GM18868 (cell line): ENCODE data around the gene DTNBP1.

Experiments
- ATAC-seq: cut with Tn5 transposase; IDR thresholded peaks from one replicate; pipeline ENCODE4 v1.9.1; 2021; ENCODE audit warnings: mild to moderate bottlenecking, moderate library complexity; ENCODE audit not compliant: unreplicated experiment

The DTNBP1 gene

DNA sequence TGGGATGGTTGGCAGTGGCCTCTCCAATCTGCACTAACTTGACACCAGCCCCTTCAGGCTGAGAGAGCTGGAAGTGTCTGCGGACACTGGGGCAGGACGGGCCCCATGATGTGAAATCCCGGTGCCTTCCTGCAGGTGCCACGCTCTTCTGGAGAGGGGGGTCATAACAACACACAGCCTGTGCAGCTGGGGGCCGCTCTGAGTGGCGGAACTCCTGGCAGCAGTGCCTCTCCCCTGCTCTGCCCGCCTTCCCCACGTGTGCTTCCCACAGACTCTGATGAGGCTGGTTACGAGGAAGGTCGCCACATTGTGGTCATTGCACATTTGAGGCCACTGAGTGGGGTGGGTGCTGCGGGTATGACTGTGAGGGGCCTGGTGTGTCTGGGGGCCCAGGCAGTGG is 145.2 kb downstream of the DTNBP1 start:
- ATAC-seq, result no peak

DNA sequence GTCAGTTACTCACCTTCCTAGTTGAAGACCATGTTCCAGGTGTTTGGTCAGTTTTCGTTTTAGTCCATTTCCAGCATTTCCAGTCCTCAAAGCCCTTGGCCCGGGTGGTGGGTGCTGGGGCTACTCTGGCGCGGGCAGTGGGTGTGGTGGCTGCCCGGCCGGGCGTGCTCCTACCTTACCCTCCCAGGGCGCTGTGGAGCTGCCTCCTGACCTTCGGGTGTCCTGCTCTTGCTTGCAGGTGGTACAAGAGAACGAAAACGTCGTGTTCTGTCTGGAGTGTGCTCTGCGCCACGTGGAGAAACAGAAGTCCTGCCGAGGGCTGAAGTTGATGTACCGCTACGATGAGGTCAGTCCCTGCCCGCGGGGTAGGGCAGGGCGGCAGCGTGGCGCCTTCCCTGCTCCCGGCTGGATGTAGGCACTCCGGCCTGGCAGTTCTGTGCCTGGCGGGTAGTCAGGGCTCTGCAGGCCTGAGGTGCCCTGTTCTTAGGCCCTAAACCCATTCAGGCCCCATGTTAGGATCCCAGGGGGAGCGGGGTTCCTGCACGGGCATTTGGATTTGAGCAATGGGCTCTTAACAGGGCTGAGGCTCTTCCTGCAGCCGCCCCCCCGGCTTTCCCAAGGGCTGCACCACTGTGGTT is 145.8 kb downstream of the DTNBP1 start:
- no peak for ATAC-seq

DNA sequence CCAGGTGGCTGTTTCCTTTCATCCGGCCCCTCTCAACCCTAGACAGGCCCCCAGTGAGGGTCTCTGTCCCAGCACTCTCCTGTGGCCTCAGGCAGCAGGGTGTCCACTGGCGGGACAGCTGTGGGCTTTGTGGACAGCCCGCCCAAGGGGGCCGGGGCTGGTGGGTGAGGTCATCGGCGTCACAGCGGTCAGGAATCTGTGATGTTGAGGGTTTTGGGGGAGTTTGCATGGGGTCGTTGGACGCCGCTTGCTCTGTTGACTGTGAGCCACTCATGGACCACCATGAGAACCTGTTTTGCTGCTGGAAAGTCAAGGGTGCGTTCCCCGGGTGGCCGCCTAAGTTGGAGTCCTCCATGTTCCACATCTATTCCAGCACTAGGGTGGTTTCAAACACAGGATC is 146.4 kb downstream of the DTNBP1 start:
- no peak for ATAC-seq

DNA sequence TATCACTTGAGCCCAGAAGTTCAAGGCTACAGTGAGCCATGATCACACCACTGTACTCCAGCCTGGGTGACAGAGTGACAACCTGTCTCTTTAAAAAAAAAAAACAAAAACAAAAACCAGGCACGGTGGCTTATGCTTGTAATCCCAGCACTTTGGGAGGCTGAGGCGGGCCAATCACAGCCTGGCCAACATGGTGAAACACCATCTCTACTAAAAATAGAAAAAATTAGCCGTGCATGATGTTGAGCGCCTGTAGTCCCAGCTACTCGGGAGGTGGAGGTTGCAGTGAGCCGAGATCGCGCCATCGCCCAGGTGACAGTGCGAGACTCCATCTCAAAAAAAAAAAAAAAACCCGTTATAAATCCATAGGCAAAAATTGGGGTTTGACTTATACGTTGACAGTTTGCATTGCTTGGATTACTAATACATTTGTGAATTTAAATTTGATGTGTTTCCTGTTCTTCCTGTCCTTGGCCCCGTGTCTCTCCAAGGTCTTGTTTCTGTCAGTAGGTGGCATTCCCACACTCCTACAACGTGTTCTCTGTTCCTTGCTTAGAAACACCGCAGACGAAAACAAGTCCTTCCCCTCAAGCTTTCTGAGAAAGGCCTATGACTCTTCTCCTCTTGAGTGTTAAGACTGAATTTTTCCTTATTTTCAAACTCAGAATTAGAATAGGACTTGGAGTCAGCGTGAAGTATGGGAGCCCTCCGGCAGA is 147.0 kb downstream of the DTNBP1 start:
- ATAC-seq, result no peak

DNA sequence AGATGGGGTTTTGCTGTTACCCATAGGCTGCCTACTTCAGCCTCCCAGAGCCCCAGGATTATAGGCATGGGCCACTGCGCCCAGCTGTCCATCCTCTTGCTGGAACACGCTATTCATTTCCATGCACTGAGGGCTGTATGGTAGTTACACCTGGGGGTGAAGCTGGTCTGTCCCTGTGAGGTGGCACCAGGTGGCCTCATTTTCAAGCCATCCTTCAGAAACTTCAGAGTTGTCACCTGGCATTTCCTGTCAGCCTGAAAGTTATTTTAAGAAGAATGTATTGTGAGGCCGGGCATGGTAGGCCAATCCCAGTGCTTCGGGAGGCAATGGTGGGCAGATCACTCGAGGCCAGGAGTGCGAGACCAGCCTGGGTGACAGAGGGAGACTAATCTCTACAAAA is 147.6 kb downstream of the DTNBP1 start:
- no peak for ATAC-seq

DNA sequence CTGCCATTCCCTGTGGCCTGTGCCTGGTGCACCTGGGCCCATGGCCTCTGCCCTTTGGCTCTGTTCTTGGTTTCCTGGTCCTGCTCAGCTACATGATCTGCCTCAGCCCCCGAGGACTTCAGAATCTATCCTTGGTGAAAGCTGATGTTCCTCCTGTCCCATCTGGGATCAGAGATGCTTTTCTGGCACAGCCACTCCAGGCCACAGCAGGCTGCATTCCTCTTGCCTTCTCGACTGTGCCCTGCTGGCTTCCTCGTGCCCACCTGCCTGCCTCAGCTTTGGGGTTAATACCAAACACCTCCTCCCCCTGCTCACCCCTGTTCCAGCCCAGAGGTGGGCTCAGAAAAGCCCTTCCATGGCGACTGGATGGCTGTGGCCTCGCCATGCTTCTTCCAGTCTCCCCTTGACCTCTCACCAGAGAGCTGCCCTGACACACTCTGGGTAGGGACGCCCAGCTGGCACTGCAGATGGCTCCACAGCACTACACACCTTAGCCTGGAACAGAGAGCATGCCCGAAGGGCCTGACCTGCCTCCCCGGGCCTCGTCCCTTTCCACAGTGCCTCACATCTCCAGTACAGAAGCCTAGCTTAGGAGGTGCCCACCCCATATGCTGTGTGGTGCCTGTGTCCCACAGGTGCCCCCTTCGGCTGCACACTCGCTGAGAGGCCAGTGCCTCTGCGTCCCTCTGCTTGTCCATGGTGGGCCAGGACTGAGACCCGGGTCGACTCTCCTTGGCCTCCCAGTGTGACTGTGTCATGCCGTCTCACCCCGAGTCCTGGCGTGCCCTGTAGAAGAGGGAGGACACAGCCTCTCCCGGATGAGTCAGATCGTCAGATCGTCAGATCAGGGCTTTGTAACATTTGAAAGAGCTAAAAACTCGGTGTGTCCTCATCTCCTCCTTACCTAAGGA is 148.8 kb downstream of the DTNBP1 start:
- ATAC-seq, result no peak

DNA sequence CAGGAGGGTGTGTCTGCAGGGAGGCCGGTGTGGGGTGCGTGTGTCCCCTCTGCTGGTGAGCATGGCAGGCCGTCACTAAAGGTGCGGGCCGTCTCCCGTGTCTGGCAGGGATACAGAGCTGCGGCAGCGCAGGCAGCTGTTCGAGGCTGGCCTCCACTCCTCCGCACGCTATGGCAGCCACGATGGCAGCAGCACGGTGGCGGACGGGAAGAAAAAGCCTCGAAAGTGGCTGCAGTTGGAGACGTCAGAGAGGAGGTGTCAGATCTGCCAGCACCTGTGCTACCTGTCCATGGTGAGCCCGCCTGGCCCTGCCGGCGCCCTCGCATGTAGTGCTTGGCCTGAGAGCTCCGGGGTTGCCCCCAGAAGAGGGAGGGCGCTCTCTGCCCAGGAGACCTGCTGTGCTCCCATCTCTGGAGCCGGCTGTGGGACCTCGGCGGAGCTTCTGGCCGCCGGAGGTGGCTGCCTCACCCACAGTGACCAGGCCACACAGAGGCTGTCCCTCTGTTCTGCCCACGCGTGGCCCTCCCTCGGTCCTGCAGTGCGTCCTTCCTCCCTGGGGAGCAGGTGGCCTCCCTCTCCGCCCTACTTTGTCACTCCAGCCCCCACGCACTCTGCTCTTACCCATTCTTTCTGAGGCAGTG is 149.6 kb downstream of the DTNBP1 start:
- no peak for ATAC-seq

DNA sequence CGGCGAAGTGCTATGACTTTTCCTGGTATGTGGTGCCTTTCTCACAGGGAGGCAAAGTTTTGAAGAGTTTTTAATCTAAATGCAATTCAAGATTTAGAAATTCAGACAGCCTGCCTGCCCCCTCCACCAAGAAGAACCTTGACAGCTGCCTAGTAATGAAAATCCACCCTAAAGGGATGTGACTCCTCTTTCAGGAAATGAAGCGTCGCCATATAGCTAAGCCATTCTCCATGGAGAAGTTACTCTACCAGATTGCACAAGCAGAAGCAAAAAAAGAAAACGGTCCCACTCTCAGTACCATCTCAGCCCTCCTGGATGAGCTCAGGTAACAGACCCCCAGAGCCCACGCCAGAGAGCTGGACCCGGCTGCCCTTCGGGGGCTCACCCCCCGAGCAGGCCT is 150.1 kb downstream of the DTNBP1 start:
- ATAC-seq, result no peak

DNA sequence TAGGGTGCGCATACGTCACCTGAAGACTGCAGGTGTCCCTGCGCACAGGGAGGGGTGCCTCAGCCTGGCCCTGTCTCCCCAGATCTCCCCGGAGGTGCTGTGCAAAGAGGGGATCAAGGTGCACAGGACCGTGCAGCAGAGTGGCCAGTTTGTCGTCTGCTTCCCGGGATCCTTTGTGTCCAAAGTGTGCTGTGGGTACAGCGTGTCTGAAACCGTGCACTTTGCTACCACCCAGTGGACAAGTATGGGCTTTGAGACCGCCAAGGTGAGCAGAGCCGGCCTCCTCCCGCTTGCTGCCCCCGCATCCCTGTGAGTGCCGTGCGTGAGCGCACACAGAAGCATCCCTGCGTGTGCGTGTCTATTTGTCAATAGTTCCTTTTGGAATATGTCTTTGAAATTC is 150.7 kb downstream of the DTNBP1 start:
- ATAC-seq, result no peak

DNA sequence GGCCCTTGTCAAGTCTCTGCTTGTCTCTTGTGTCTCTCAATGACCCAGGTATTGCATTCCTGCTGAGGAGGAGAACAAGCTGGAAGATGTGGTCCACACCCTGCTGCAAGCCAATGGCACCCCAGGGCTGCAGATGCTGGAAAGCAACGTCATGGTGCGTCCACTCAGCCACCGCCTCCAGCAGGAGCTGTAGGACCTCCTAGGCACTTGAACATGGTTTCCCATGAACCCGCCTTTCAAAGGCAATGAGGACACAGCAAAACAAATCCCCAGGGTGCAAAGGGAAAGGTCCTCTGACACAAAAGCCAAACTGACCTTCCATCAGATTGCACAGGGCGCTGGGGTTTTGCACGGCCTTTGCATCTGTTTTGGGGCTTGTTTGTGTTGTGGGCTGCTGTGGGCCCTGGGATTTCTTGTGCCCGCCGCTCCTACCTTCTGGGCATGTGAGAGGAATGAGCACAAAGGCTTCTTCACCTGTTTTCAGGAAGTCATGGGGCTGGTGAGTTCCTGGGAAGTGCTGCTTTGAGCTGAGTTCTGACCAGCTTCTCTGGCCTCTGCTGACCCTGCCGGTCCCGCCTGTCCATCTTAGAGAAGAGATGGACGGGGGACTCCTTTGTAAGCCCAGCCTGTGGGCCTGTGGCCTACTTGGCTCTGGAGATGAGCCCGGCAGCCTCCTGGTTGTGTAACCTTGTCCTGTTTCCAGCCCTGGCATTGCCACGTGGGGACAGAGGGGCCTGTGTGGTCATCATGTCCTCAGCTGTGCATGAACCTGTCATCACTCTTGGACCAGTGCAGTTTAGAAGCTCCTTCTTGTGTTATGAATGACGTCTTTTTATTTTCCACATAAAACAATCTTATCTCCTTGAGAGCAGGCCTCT is 151.3 kb downstream of the DTNBP1 start:
- ATAC-seq, result no peak

DNA sequence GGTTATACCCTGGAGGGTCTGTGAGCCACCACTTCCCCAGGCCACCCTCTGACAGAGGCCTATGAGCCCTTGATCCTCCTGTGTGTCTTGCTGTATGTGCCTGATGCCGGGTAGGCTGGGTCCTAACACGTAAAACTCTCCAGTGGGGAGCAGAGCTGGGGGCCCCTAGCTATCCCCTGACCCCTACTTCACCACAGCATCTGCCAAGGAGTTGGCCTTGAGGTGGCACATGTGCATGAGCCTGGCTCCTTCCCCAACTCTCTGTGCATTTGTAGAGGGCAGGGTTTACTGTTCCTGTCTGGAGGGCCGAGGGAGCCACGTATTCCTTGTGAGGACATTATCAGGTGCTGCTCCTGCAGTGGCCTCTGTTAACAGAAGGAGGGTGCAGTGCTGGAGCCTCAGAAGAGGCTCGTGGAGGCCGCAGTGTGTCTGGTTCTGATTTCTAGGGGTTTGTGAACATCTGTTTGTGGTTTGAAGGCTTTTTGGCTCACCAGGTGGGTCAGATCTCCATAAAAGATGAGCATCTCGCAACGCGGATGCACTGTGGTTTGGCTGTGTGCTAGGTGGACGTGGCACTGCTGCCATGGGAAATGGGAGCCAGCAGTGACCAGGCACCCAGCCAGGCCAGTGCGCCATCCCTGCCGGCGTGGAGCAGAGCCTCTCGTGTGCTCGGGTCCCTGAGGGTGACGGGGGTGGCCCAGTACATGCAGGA is 152.1 kb downstream of the DTNBP1 start:
- no peak for ATAC-seq

DNA sequence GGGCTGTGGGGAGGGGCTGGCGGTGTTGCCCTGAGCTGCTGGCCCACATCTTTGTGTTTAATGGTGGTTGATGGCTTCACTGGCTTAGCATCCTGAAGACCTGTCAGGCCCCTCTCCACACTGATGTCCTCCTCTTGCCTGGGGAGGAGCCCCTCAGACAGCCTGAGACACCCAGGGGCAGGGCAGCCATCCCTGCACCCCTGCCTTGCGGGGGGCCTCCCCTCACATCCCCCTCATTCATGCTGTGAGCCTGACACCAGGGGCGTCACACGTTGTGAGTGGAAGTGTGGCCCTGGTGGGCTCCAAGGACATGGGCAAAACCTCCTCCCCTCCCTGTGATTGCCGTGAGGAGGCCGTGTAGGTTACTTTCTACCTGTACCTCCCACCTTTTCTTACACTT is 152.7 kb downstream of the DTNBP1 start:
- no peak for ATAC-seq

DNA sequence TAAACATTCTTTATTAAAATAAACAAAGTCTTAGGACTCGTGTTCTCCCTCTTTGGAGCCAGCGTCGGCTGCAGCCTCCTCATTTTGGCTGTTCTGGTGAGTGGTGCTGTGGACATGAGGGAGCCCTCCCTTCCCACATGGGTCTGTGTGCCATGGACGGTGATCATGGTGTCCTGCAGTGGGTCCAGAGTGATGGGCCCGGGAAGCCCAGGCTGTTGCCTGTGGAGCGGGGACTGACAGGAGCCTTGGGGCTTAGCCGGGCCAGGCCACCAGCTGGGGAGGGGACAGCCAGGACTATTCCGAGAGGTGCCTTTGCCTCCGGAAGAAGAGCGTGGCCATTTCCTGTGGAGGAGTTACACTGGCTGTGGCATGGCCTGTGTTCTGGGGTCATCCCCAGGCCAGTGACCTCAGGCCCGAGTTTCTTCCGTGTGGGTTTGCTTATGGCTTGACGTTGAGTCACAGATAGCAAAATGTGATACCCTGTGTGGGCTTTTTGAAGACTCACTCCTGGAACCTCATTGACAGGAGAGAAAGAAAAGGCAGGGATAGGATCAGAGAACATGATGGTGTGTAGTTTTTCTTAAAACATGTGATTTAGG is 153.4 kb downstream of the DTNBP1 start:
- ATAC-seq, result no peak

DNA sequence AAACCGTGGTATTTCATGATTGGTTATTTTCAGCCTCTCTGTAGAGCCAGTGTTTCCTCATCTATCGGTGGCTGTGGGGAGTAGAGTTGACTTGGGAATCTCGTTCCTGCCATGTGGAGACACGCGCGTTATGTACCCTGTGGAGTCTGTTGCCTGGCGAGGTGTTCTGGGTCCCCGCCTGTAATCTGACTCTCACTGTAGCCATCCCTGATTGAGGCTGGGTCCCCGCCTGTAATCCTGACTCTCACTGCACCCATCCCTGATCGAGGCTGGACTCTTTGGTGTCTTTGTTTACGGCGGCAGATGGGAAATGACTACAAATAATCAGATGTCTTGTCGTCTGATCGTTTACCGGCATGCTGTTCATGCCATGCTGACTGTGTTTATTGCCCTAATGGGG is 153.9 kb downstream of the DTNBP1 start:
- no peak for ATAC-seq

DNA sequence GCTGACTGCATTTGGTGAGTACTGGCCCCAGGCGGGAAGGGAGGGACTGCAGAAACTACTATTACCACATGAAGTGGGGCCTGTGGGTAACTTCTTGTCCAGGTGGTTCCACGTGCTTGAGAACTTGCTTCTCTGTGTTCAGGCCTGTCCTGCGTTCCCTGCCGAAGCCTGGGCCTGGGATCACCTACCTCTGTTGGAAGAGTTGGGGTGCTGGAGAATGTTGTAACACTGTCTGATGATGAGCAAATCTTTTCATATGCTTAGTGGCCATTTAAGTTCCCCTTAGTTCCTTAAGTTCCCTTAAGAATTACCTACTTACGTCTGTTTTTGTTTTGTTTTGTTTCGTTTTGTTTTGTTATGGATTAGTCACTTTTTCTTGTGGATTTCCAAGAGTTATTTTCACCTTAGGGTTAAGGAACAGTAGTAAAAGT is 154.4 kb downstream of the DTNBP1 start:
- no peak for ATAC-seq

DNA sequence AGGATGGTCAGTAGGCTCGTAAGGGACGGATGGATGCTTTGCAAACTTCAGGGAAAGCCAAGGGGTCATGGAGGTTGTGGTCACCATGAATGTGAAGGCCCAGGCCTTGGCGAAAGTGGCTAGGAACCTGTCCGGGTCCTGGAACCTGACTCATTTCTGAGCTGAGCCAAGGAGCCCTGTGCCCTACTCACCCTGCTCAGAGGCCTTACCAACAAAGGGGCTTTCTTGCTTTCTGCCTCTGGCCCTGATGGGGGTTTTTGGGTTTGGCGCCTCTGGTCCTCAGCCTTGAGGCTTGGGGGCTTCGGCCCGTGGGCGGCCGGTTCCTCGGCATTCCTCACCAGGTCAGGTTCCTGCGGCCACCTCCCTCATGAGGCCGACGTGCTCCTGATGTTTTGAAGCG is 155.1 kb downstream of the DTNBP1 start:
- ATAC-seq, result no peak

DNA sequence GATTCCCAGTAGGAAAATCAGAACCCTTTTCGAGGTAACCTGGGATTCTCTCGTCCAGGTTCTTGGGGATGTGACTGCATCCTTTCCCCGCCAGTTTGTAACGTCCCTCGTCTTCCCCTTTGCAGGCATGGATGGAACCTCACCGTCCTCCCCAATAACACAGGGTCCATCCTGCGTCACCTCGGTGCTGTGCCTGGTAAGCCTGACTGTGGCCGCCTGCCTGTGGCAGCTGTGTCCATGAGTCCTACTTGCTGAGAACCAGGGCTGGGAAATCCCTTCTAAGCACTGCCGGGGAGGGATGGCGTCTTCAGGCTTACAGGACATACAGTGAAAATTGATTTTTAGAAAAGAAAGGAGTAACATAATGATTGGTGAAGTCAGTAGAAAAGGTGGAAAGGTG is 155.6 kb downstream of the DTNBP1 start:
- no peak for ATAC-seq

DNA sequence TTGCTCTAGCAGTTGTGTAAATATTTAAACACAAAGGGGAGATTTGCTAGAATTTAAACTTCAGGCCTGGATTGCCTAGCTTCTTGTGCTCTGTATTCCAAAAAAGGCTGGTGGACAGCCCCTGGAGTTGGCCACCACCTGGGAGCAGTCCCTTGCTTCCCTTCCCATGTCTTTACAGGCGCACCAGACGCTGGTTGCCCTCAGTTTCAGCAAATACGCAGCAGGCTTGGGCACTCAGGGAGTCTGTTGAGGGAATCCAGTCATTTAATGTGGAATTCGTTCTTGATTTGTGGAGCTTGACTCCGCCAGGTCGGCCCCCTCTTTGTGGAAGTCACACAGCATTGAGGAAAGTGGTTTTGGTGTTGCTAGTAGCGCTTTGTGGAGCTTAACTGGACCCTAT is 156.8 kb downstream of the DTNBP1 start:
- ATAC-seq, result no peak

DNA sequence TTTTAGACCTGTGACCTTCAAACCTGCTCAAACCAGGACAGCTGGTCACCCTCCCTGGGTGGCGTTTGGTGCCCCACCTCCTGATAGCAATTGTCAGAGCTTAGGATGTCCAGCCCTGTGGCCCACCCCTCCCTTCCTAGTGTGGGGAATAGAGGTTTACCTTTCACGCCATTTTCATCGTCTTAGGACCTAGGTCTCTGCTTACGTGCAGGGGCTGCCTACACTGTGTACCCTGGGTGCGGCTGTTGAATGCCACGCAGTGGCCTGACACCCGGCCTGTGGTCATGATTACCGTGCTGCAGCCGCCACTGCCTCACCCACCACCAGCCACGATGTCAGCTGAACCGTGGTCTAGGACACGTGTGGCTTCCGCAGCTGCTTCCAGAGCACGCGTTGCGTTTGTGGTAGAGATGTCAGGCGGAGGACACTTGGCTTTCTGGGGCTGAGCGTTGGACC is 157.3 kb downstream of the DTNBP1 start:
- ATAC-seq, result no peak
